GM12874 (cell line): ENCODE measurements around the gene CMSS1.

Experiments
- TF ChIP-seq, protein P1 (sequence below): IDR thresholded peaks from 2 replicates; pipeline ENCODE4 v1.5.1; 2011; ENCODE audit warnings: low read depth, mild to moderate bottlenecking, control low read depth, low read length, moderate library complexity; ENCODE audit not compliant: insufficient read depth

CMSS1 gene

DNA sequence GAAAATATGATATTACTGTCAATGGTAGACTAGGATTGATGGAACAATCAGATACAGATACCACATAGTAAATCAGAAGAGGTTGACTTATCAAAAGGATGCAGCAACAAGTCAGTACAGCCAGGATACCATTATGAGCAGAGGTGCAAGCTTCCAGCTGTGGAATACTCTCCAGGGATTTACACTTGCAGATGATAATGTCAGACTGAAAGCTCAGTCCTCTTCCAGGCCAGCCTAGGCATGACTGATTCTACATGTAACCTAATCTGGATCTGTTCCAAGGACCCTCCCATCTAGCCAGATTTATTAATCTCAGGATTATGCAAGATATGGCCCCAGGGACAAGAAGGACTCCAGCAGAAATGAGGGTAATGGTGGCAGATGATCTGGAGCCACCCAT is 288.4 kb downstream of the CMSS1 start:
- TF ChIP-seq, protein P1, sequence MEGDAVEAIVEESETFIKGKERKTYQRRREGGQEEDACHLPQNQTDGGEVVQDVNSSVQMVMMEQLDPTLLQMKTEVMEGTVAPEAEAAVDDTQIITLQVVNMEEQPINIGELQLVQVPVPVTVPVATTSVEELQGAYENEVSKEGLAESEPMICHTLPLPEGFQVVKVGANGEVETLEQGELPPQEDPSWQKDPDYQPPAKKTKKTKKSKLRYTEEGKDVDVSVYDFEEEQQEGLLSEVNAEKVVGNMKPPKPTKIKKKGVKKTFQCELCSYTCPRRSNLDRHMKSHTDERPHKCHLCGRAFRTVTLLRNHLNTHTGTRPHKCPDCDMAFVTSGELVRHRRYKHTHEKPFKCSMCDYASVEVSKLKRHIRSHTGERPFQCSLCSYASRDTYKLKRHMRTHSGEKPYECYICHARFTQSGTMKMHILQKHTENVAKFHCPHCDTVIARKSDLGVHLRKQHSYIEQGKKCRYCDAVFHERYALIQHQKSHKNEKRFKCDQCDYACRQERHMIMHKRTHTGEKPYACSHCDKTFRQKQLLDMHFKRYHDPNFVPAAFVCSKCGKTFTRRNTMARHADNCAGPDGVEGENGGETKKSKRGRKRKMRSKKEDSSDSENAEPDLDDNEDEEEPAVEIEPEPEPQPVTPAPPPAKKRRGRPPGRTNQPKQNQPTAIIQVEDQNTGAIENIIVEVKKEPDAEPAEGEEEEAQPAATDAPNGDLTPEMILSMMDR = no peak

DNA sequence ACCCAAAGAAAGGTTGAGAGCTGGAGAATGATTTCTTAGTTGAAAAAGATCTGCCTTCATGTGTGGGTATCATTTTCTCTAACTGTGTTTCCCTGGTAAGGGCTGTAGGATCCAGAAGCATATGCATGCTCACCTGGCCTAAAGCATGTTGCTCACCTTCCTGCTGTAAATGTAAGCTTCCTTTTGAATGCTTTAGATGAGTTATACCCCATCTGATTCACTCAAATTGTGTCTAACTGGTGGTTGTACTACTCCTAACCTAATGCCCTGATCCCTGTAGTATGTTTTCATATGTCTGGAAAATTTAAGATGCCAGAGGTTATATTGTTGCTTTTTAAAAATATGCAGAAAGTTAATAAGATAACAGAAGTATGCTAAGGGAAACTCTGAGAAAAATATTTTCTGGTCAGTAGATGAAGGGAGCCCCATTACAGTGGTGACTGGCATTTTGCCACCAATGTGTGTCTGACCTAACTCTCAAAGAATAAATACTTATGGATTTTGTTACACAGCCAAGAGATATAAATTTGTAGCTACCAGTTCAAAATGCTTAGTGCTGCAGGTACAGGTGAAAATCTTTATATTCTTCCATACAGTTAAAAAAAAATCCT is 289.0 kb downstream of the CMSS1 start:
- TF ChIP-seq, protein P1 = no peak

DNA sequence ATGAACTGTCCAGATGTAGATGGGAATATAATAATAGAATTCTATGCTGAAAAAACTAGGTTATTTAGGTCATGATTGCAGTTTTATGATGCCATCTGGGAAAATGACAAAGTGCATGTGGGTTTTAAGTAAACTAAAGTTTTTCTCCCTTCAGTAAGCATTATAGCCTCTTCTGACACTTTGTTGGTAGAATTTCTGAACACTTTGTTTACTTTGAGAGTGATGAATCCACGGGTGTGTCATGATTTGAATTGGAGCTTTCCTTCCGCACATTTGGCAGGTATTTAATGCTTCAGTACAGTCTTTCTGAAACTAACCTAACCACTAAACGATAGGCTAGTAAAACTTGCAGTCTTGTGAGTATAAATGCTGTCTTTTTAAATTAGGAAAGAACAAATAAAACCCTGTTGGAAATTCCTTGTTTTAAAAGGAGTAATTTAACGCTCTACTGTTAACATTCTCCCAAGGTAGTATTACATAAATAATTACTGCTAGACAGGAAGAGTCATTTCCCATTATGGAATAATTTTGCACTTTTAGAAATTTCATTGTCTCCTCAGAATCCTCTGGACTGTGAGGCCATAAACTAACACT is 289.7 kb downstream of the CMSS1 start:
- TF ChIP-seq, protein P1 = no peak

DNA sequence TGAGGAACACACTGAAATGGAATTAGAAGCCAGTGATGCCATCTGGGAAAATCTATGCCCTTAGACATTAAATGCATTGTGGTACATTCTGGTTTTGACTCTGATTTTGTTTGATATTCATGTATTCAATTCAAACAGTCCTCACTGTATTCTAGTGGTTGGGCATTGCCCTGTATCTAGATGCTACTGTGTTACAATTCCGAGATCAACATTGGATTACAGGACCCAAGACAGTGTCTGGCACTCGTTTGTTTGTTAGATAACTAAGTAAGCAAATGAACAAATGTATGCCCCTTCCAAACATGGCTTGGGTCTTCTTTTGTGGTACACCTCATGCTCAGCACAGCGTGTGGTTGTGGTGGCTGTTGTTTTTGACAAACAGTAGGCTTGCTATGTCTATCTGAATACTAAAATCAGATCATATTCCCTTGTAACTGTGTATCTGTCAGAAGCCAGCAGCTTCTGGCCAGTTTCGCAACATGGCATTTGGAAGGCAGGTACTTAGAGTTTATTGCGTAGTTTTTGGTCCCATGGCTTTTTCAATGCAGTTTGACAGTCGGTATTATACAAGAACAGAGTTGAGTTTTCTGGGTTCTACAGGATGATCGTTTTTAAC is 290.9 kb downstream of the CMSS1 start:
- TF ChIP-seq, protein P1 = no peak

DNA sequence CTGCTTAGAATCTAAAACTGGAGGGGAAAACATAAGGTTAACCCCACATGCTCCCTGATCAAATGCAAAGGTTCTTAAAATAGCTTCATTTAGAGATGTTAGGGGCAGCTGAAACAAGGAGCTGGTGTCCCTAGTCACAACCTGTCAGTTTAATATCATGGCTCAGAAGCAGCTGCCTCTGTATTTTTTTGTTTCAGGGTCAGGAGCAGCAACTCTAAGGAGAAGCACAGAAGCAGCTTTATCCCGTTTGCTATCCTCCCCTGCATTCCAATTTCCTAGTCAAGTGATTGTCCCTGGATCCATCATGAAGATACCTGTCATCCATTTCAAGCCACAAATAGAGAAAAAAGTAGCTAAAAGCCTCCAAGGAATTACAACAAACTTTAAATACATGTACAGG is 292.5 kb downstream of the CMSS1 start:
- TF ChIP-seq, protein P1 = no peak

DNA sequence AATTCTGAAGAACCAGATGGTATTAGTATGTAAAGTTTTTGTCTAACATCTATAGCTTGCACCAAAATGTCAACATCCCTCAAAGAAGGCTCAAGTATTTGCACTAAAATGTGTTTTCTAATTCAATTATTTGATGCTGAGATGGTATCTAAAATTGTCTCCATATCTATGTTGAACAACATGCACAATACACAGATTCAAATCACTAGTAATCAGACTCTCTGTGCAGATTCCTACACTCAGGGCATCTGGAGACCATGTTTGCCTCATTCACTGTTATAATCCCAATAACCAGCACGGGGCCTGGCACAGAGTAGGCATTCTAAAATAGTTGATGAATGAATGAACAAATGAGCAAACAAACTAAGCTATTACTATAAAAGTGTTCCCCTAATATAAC is 294.1 kb downstream of the CMSS1 start:
- TF ChIP-seq, protein P1 = no peak

DNA sequence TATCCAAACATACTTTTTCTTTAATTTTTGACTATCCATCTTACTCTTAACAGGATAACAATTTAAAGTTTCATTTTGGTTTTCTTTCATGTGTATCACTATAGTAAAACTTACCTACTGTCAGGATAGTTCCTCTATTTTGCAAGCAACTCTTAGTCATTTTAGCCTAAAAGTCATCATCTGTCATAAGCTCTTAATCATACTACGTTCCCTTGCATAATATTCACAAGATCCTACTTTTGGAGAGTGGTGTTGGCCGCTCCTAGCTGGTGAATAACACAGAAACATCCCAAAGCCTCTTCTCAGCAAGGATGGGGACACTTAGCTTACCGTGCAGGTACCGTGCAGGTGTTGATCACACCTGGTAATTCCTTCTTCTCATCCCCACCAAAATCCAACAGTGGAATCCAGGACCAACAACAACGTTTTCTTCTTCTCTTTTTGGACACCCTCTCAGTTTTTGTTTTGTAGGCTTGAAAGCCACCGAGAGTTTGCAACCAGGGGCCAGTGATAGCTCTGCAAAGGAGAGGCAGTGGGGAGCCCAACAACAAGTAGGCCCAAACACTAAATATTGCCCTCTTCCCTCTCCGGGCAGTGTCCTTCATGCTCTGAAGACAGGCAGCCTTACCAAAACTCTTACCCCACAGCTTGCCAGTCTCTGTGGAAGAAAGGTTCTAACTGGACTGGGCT is 296.2 kb downstream of the CMSS1 start:
- TF ChIP-seq, protein P1 = no peak
